GM19372 (cell line): ENCODE measurements around the gene MAN2A2.

Experiments
- ATAC-seq: cut with Tn5 transposase; IDR thresholded peaks from one replicate; pipeline ENCODE4 v1.9.1; 2021; ENCODE audit warnings: mild to moderate bottlenecking, low read depth, moderate library complexity; ENCODE audit not compliant: unreplicated experiment

The MAN2A2 gene

GRCh38 chr15:90957031-90957790 is 54.1 kb downstream of the MAN2A2 start:
- ATAC-seq, result no peak

- no peak for ATAC-seq
Observed at GRCh38 chr15:90957791-90958190, 54.7 kb downstream of the MAN2A2 start.

- no peak for ATAC-seq
Observed at GRCh38 chr15:90959028-90959595, 56.0 kb downstream of the MAN2A2 start.

- no peak for ATAC-seq
Observed at GRCh38 chr15:90959894-90960293, 56.8 kb downstream of the MAN2A2 start.

GRCh38 chr15:90960298-90961091 is 57.4 kb downstream of the MAN2A2 start:
- no peak for ATAC-seq

- no peak for ATAC-seq
Observed at GRCh38 chr15:90962021-90962420, 58.9 kb downstream of the MAN2A2 start.

GRCh38 chr15:90966262-90966661 is 63.2 kb downstream of the MAN2A2 start:
- ATAC-seq, result no peak

GRCh38 chr15:90967206-90967605 is 64.1 kb downstream of the MAN2A2 start:
- no peak for ATAC-seq

- ATAC-seq, result no peak
Observed at GRCh38 chr15:90968434-90968833, 65.3 kb downstream of the MAN2A2 start.

- no peak for ATAC-seq
Observed at GRCh38 chr15:90970274-90970673, 67.2 kb downstream of the MAN2A2 start.

- no peak for ATAC-seq
Observed at GRCh38 chr15:90972133-90972532, 69.0 kb downstream of the MAN2A2 start.
